Brain microvascular endothelial cell (primary cell): ENCODE measurements around the gene BMPR1A.
"Not testable (repeated sequence)": the region's sequence is repeated elsewhere in the genome, so short reads cannot be mapped to it uniquely, and the experiment has no call there.

ENCODE experiments used
- DNase-seq: peaks from one replicate; pipeline ENCODE4 v3.0.0-alpha.2; 2020
- H3K27ac ChIP-seq: fragments of 250-450 bp; sonication (Bioruptor Pico); 2 replicates; pipeline ENCODE4 v1.5.1; 2020; ENCODE audit warnings: mild to moderate bottlenecking, moderate library complexity
- H3K27me3 ChIP-seq: fragments of 250-450 bp; sonication (Bioruptor Pico); replicated peaks from 2 replicates; pipeline ENCODE4 v1.5.1; 2020; ENCODE audit warnings: mild to moderate bottlenecking
- H3K36me3 ChIP-seq: fragments of 250-450 bp; sonication (Bioruptor Pico); replicated peaks from 2 replicates; pipeline ENCODE4 v1.5.1; 2020; ENCODE audit warnings: mild to moderate bottlenecking
- H3K4me3 ChIP-seq: 2 replicates; pipeline ENCODE4 v1.5.1; 2011; ENCODE audit warnings: low read depth, mild to moderate bottlenecking, control low read depth, low read length, moderate library complexity
- CTCF ChIP-seq: IDR thresholded peaks from 2 replicates; pipeline ENCODE4 v1.5.1; 2011; ENCODE audit warnings: low read depth, mild to moderate bottlenecking, moderate library complexity, low read length, control low read depth, inconsistent platforms; ENCODE audit errors: missing control alignments
- in situ Hi-C: cut with HindIII; loops from 2 replicates; pipeline ENCODE4 v1.10.0; 2017; ENCODE audit warnings: low sequenced_read_pairs, low pct_ligation_motif_present

BMPR1A gene

GRCh38 chr10:86918022-86918471 is 161.6 kb downstream of the BMPR1A start:
- TF ChIP-seq CTCF = no peak
- H3K36me3 ChIP-seq = peaks cover 17% of the 10 kb centered on the region
- H3K27me3 ChIP-seq = no peaks in the 10 kb centered on the region
- no peak for DNase-seq
- H3K27ac ChIP-seq = no peak overlapping the region
- in situ Hi-C loops = no loop called here
- no peak overlapping the region for H3K4me3 ChIP-seq

- in situ Hi-C loops = no loop called here
- no peaks in the 10 kb centered on the region for H3K27me3 ChIP-seq
Observed at GRCh38 chr10:86922553-86922961, 166.1 kb downstream of the BMPR1A start.

GRCh38 chr10:86929468-86930380 is 173.3 kb downstream of the BMPR1A start:
- Histone ChIP-seq H3K36me3 (peaks cover 6% of the 10 kb centered on the region), H3K4me3 (no peak overlapping the region), H3K27me3 (no peaks in the 10 kb centered on the region), H3K27ac (no peak overlapping the region)
- in situ Hi-C loops = no loop called here
- no peak for TF ChIP-seq CTCF
- no peak for DNase-seq

More at GRCh38 chr10:86922553-86922961, 166.1 kb downstream of the BMPR1A start:
- TF ChIP-seq CTCF = no peak
- peaks cover 16% of the 10 kb centered on the region for H3K36me3 ChIP-seq
- no peak overlapping the region for H3K4me3 ChIP-seq
- DNase-seq = no peak
- H3K27ac ChIP-seq = no peak overlapping the region

GRCh38 chr10:86931872-86932271 is 175.5 kb downstream of the BMPR1A start:
- in situ Hi-C loops = no loop called here
- Histone ChIP-seq H3K4me3 (no peak overlapping the region), H3K27me3 (no peaks in the 10 kb centered on the region), H3K27ac (no peak overlapping the region), H3K36me3 (peaks cover 6% of the 10 kb centered on the region)
- no peak for DNase-seq
- no peak for TF ChIP-seq CTCF

GRCh38 chr10:86932674-86933073 is 176.3 kb downstream of the BMPR1A start:
- no peak overlapping the region for H3K27ac ChIP-seq
- no peak for DNase-seq
- in situ Hi-C loops = no loop called here
- H3K36me3 ChIP-seq = peaks cover 6% of the 10 kb centered on the region
- no peaks in the 10 kb centered on the region for H3K27me3 ChIP-seq
- TF ChIP-seq CTCF = no peak
- H3K4me3 ChIP-seq = no peak overlapping the region

- H3K27me3 ChIP-seq, H3K27ac ChIP-seq, DNase-seq, H3K36me3 ChIP-seq, in situ Hi-C loops, H3K4me3 ChIP-seq: not testable (repeated sequence)
Observed at GRCh38 chr10:86934162-86934711, 177.8 kb downstream of the BMPR1A start.
